HCT116 (cell line): ENCODE measurements around the gene PER2.

Experiments used
- CTCF ChIP-seq, 3 experiments: fragments of 200-600 bp in 1 of 3; sonication (generic) in 1 of 3; IDR thresholded peaks in 2 of 3; conservative IDR thresholded peaks in 1 of 3; 2 replicates each; pipeline ENCODE4 v1.5.1; 2012 to 2017; ENCODE audit warnings: low read depth in 2 of 3, low read length in 2 of 3, antibody characterized with exemption in 1 of 3, borderline replicate concordance in 1 of 3, control low read depth in 1 of 3, mild to moderate bottlenecking in 1 of 3, mixed read lengths in 1 of 3, mixed run types in 1 of 3, moderate library complexity in 1 of 3; ENCODE audit not compliant: insufficient read depth in 1 of 3
- FOSL1 ChIP-seq: IDR thresholded peaks from 2 replicates; pipeline ENCODE4 v1.6.1; 2012; ENCODE audit warnings: low read depth
- POLR2AphosphoS5 ChIP-seq: IDR thresholded peaks from 2 replicates; pipeline ENCODE4 v1.6.1; 2011; ENCODE audit warnings: mild to moderate bottlenecking, low read depth, low read length, moderate library complexity
- SIN3A ChIP-seq: IDR thresholded peaks from 2 replicates; pipeline ENCODE4 v1.6.1; 2012; ENCODE audit warnings: low read depth
- YY1 ChIP-seq: IDR thresholded peaks from 2 replicates; pipeline ENCODE4 v1.6.1; 2011; ENCODE audit warnings: low read length, low read depth, moderate library complexity, mild to moderate bottlenecking; ENCODE audit not compliant: insufficient replicate concordance; ENCODE audit errors: extremely low read depth

GRCh38 chr2:238290091-238290509, 1.7 kb upstream of the PER2 start:
- TF ChIP-seq FOSL1 (no peak), SIN3A (no peak), POLR2AphosphoS5 (no peak), YY1 (no peak), CTCF (IDR thresholded peaks at IDR 0.05 in 2 of 3, conservative IDR thresholded peaks at IDR 0.05 in 1 of 3; ENCODE audit: borderline replicate concordance in 1 of 3, insufficient read depth in 1 of 3, low read depth in 2 of 3, low read length in 2 of 3) (no peak)
